Liver (tissue), 9 donors: ENCODE data around the gene CBX4. TPM values are rescaled to one million over a fixed set of nuclear protein-coding genes. Genes with fewer than 3 reads are reported as not detected.

Experiments used
- DNase-seq: peaks from one replicate; pipeline ENCODE4 v3.0.0-alpha.2; 2017; ENCODE audit warnings: low spot score
- H3K27ac ChIP-seq, 2 donors: one replicate each; pipeline ENCODE4 v1.7.0; 2013; ENCODE audit warnings: inconsistent platforms in 2 of 2, low read length in 2 of 2, control low read depth in 1 of 2, low read depth in 1 of 2, mild to moderate bottlenecking in 1 of 2
- H3K27me3 ChIP-seq, 4 donors: one replicate each; pipeline versions ENCODE4 v1.6.1 to v1.7.0; 2013; ENCODE audit warnings: low read length in 3 of 4, inconsistent platforms in 1 of 4, mild to moderate bottlenecking in 1 of 4, moderate library complexity in 1 of 4; ENCODE audit not compliant: control insufficient read depth in 4 of 4, insufficient read depth in 4 of 4
- H3K36me3 ChIP-seq, 4 donors: one replicate each; pipeline versions ENCODE4 v1.6.1 to v1.7.0; 2013; ENCODE audit warnings: low read length in 3 of 4, mild to moderate bottlenecking in 3 of 4, low read depth in 1 of 4, moderate library complexity in 1 of 4; ENCODE audit not compliant: control insufficient read depth in 4 of 4, insufficient read depth in 3 of 4
- H3K4me1 ChIP-seq, 4 donors: one replicate each; pipeline versions ENCODE4 v1.6.1 to v1.7.0; 2013; ENCODE audit warnings: low read length in 3 of 4, mild to moderate bottlenecking in 3 of 4, moderate library complexity in 1 of 4; ENCODE audit not compliant: control insufficient read depth in 4 of 4, insufficient read depth in 4 of 4
- H3K4me3 ChIP-seq, 3 donors: one replicate each; pipeline versions ENCODE4 v1.6.1 to v1.7.0; 2013; ENCODE audit warnings: low read length in 3 of 3, control low read depth in 1 of 3, low read depth in 1 of 3, mild to moderate bottlenecking in 1 of 3
- H3K9ac ChIP-seq, 2 donors: one replicate each; pipeline ENCODE4 v1.7.0; 2013; ENCODE audit warnings: low read length in 2 of 2, mild to moderate bottlenecking in 2 of 2, moderate library complexity in 2 of 2, control low read depth in 1 of 2, low read depth in 1 of 2
- H3K9me3 ChIP-seq, 4 donors: one replicate each; pipeline versions ENCODE4 v1.6.1 to v1.7.0; 2013; ENCODE audit warnings: low read length in 3 of 4; ENCODE audit not compliant: control insufficient read depth in 4 of 4
- EGR1 ChIP-seq, 2 donors: IDR thresholded peaks; 2 replicates each; pipeline ENCODE4 v1.6.1; 2016 to 2018; ENCODE audit warnings: antibody characterized with exemption in 2 of 2, low read depth in 2 of 2
- FOXA1 ChIP-seq: IDR thresholded peaks from 2 replicates; pipeline ENCODE4 v1.6.1; 2016; ENCODE audit warnings: antibody characterized with exemption
- FOXA2 ChIP-seq: IDR thresholded peaks from 2 replicates; pipeline ENCODE4 v1.6.1; 2016; ENCODE audit warnings: antibody characterized with exemption
- GABPA ChIP-seq, 2 donors: IDR thresholded peaks in 1 of 2; conservative IDR thresholded peaks in 1 of 2; 2 replicates each; pipeline ENCODE4 v1.6.1; 2016; ENCODE audit warnings: antibody characterized with exemption in 2 of 2, mild to moderate bottlenecking in 1 of 2, moderate library complexity in 1 of 2
- HNF4A ChIP-seq, 2 donors: conservative IDR thresholded peaks; 2 replicates each; pipeline ENCODE4 v1.6.1; 2016; ENCODE audit warnings: antibody characterized with exemption in 2 of 2, mild to moderate bottlenecking in 2 of 2
- MAX ChIP-seq: IDR thresholded peaks from 2 replicates; pipeline ENCODE4 v1.6.1; 2016; ENCODE audit warnings: antibody characterized with exemption
- NR2F2 ChIP-seq: IDR thresholded peaks from 2 replicates; pipeline ENCODE4 v1.6.1; 2016; ENCODE audit warnings: antibody characterized with exemption
- REST ChIP-seq: IDR thresholded peaks from 2 replicates; pipeline ENCODE4 v1.6.1; 2016; ENCODE audit warnings: antibody characterized with exemption, mild to moderate bottlenecking
- SP1 ChIP-seq: IDR thresholded peaks from 2 replicates; pipeline ENCODE4 v1.6.1; 2018; ENCODE audit warnings: antibody characterized with exemption, mild to moderate bottlenecking
- ZBTB33 ChIP-seq: IDR thresholded peaks from 2 replicates; pipeline ENCODE4 v1.6.1; 2016; ENCODE audit warnings: antibody characterized with exemption
- WGBS: extraction: QIAGEN DNeasy Blood & Tissue Kit; methylation state at CpG from one replicate; pipeline ENCODE4 v1.1.7; 2013; 5-methylcytosine and 5-hydroxymethylcytosine counted together
- polyA plus RNA-seq, 2 donors: library from polyadenylated mRNA; stranded (reverse) in 1 of 2; unstranded in 1 of 2; fragments of 200-250 nt in 1 of 2; fragments of >200 nt in 1 of 2; fragmentation: Nextera tagmentation in 1 of 2; extraction: Ambion mirVana in 1 of 2; gene quantifications; one replicate each; pipeline versions ENCODE4 v1.2.1 to v1.2.3, GENCODE V29; 2013 to 2015
- total RNA-seq, 2 donors: library from RNA; depleted of rRNA; stranded (reverse); fragments of >200 nt; gene quantifications; one replicate each; pipeline ENCODE4 v1.2.3, GENCODE V29; 2014
- donor health status: healthy.
- donor health status: healthy.
- donor health status: healthy.
- donor health status: healthy.
- donor health status: healthy.

CBX4 gene
- total and polyA plus RNA-seq, 4 donors, result 4.8 to 8.9 (median 6.3) TPM

GRCh38 chr17:79862238-79862637 lies 23.0 kb upstream of the CBX4 start:
- Histone ChIP-seq H3K27me3 (no peaks in the 10 kb centered on the region), H3K36me3 (no peaks in the 10 kb centered on the region), H3K9me3 (no peaks in the 10 kb centered on the region), H3K27ac (no peak overlapping the region), H3K4me1 (peaks cover 0 to 4% (median 0%) of the 10 kb centered on the region in 4 donors), H3K4me3 (no peak overlapping the region), H3K9ac (no peak overlapping the region)
- TF ChIP-seq NR2F2 (peak; percentile 79), SP1 (no peak)
- WGBS, result 56% methylated on average over 5 of the region's 5 CpGs
- no peak for DNase-seq

- no peak for DNase-seq
- Histone ChIP-seq H3K9me3 (no peaks in the 10 kb centered on the region), H3K27me3 (no peaks in the 10 kb centered on the region), H3K36me3 (no peaks in the 10 kb centered on the region), H3K4me3 (no peak overlapping the region), H3K27ac (no peak overlapping the region), H3K4me1 (peaks cover 0 to 4% (median 0%) of the 10 kb centered on the region in 4 donors), H3K9ac (no peak overlapping the region)
- 59% methylated on average over 26 of the region's 26 CpGs for WGBS
- TF ChIP-seq MAX, result no peak
- no peak for TF ChIP-seq ZBTB33
- no peak for TF ChIP-seq SP1
- no peak for TF ChIP-seq GABPA (IDR thresholded peaks at IDR 0.05 in 1 of 2, conservative IDR thresholded peaks at IDR 0.05 in 1 of 2)
- TF ChIP-seq EGR1 (IDR thresholded peaks at IDR 0.05; ENCODE audit: low read depth in 2 of 2), result no peak
- TF ChIP-seq REST, result no peak
- no peak for TF ChIP-seq FOXA1
- no peak for TF ChIP-seq FOXA2
- TF ChIP-seq HNF4A (conservative IDR thresholded peaks at IDR 0.05), result no peak
These were observed 22.4 kb upstream of the CBX4 start for GRCh38 chr17:79861413-79862216.
